ENCODE results near the gene EMILIN3. TPM values are rescaled to one million over a fixed set of nuclear protein-coding genes. Genes with fewer than 3 reads are reported as not detected.

The EMILIN3 gene
- polyA plus RNA-seq, 1 of the 3 experiments (the other 2 are of a cell fraction) = 0.02 TPM

GRCh38 chr20:41362748-41363140, 3.9 kb downstream of the EMILIN3 start:
- H3K79me2 ChIP-seq (ENCODE audit: insufficient read depth) = no peaks in the 10 kb centered on the region
- H3K9me3 ChIP-seq = no peaks in the 10 kb centered on the region
- WGBS (ENCODE audit: low lambda C conversion rate) = 63% methylated on average over 4 of the region's 5 CpGs
- no peaks in the 10 kb centered on the region for H3F3A ChIP-seq (replicated peaks; ENCODE audit: insufficient read depth)
- TF ChIP-seq RFX5 (IDR thresholded peaks at IDR 0.05; ENCODE audit: low read length) (no peak), TAF1 (IDR thresholded peaks at IDR 0.05; ENCODE audit: borderline replicate concordance, low read depth, low read length) (no peak), GABPA (IDR thresholded peaks at IDR 0.05; ENCODE audit: low read depth) (no peak), TCF12 (IDR thresholded peaks at IDR 0.05) (no peak), MAX (IDR thresholded peaks at IDR 0.05; ENCODE audit: low read depth) (no peak), REST (IDR thresholded peaks at IDR 0.05; ENCODE audit: low read depth, low read length) (no peak), IRF3 (IDR thresholded peaks at IDR 0.05; ENCODE audit: low read depth, low read length) (no peak), SIN3A (IDR thresholded peaks at IDR 0.05; ENCODE audit: borderline replicate concordance, low read depth, low read length) (no peak), SMC3 (IDR thresholded peaks at IDR 0.05; ENCODE audit: low read depth, low read length) (no peak), CTCF (IDR thresholded peaks at IDR 0.05) (no peak), JUND (IDR thresholded peaks at IDR 0.05) (no peak), YY1 (IDR thresholded peaks at IDR 0.05; ENCODE audit: low read depth) (no peak), RAD21 (IDR thresholded peaks at IDR 0.05; ENCODE audit: low read length) (no peak), MXI1 (IDR thresholded peaks at IDR 0.05; ENCODE audit: low read depth, low read length) (no peak), EZH2phosphoT487 (IDR thresholded peaks at IDR 0.05; ENCODE audit: borderline replicate concordance, low read depth) (no peak)
- peaks cover 0 to 13% of the 10 kb centered on the region in 2 experiments; a peak in 1 of 4 replicates for H3K4me1 ChIP-seq (ENCODE audit: control insufficient read depth in 1 of 2, insufficient read depth in 2 of 2, low read depth in 1 of 2, low read length in 1 of 2)
- ChIA-PET POLR2A (no interaction called here), CTCF (interaction anchor here (8.1 kb wide), 1 partner anchor 23 kb away, joined by 55 read pairs; the partner anchor contains the start of gene LPIN3)
- H3K9me2 ChIP-seq = no peaks in the 10 kb centered on the region
- H3K9ac ChIP-seq = no peak overlapping the region
- no peak overlapping the region for H3K4me3 ChIP-seq (ENCODE audit: low read depth in 2 of 2, low read length in 1 of 2)
- H3K27ac ChIP-seq (ENCODE audit: low read depth in 2 of 2, low read length in 1 of 2) = no peak overlapping the region
- H3K27me3 ChIP-seq (ENCODE audit: insufficient read depth) = peaks cover 27% of the 10 kb centered on the region
- no peak overlapping the region for H3K4me2 ChIP-seq
- H3K36me3 ChIP-seq (replicated peaks in 1 of 2; ENCODE audit: control insufficient read depth in 1 of 2, insufficient read depth in 2 of 2, low read length in 1 of 2) = no peaks in the 10 kb centered on the region
- DNase-seq = no peak
- H2AFZ ChIP-seq (ENCODE audit: low read depth) = no peak overlapping the region
- no peaks in the 10 kb centered on the region for H4K20me1 ChIP-seq (ENCODE audit: insufficient read depth)
